Adipocyte (in vitro differentiated cells): ENCODE results near the gene ANKRD36.
"Not testable (repeated sequence)": the region's sequence is repeated elsewhere in the genome, so short reads cannot be mapped to it uniquely, and the experiment has no call there.

ENCODE experiments used
- DNase-seq: peaks from one replicate; pipeline ENCODE4 v3.0.0-alpha.2; 2015; ENCODE audit warnings: low read depth
- H3K27me3 ChIP-seq: replicated peaks from 2 replicates; pipeline ENCODE4 v1.7.0; 2013; ENCODE audit warnings: mild to moderate bottlenecking, low read length, moderate library complexity; ENCODE audit not compliant: control insufficient read depth, insufficient read depth
- H3K36me3 ChIP-seq: 2 replicates; pipeline ENCODE4 v1.7.0; 2013; ENCODE audit warnings: low read length, mild to moderate bottlenecking, moderate library complexity; ENCODE audit not compliant: control insufficient read depth, insufficient read depth, severe bottlenecking
- H3K4me1 ChIP-seq: 2 replicates; pipeline ENCODE4 v1.7.0; 2013; ENCODE audit warnings: mild to moderate bottlenecking, low read length, moderate library complexity; ENCODE audit not compliant: control insufficient read depth, insufficient read depth
- H3K4me3 ChIP-seq: 2 replicates; pipeline ENCODE4 v1.7.0; 2013; ENCODE audit warnings: mild to moderate bottlenecking, low read length, moderate library complexity
- H3K9ac ChIP-seq: 2 replicates; pipeline ENCODE4 v1.7.0; 2013; ENCODE audit warnings: mild to moderate bottlenecking, low read length, moderate library complexity
- H3K9me3 ChIP-seq: 2 replicates; pipeline ENCODE4 v1.7.0; 2013; ENCODE audit warnings: mild to moderate bottlenecking, low read length, moderate library complexity; ENCODE audit not compliant: control insufficient read depth

ANKRD36 gene

GRCh38 chr2:97113050-97113881, at the start of gene ANKRD36:
Gene ANKRD36, plus strand, starts transcription at chr2:97113153. Its CDS starts 587 bp downstream, at chr2:97113740.
- H3K27me3 ChIP-seq, H3K4me1 ChIP-seq, H3K36me3 ChIP-seq, H3K9me3 ChIP-seq: not testable (repeated sequence)
- peak; percentile 88 for DNase-seq
- H3K9ac ChIP-seq, result peak within 1 kb of the TSS; percentile 92
- peak within 1 kb of the TSS; percentile 86 for H3K4me3 ChIP-seq

- not testable (repeated sequence) for H3K9me3 ChIP-seq, DNase-seq, H3K4me3 ChIP-seq, H3K9ac ChIP-seq, H3K4me1 ChIP-seq, H3K36me3 ChIP-seq
- peaks cover 12% of the 10 kb centered on the region for H3K27me3 ChIP-seq
These were observed 46.9 kb upstream of the ANKRD36 start for GRCh38 chr2:97066030-97066429.

GRCh38 chr2:97067279-97068004, 45.5 kb upstream of the ANKRD36 start:
- H3K9me3 ChIP-seq, result peaks cover 8% of the 10 kb centered on the region
- H3K9ac ChIP-seq, result no peak overlapping the region
- no peak overlapping the region for H3K4me3 ChIP-seq
- peak; percentile 1 for DNase-seq
- no peaks in the 10 kb centered on the region for H3K36me3 ChIP-seq
- H3K27me3 ChIP-seq, result peaks cover 12% of the 10 kb centered on the region
- no peaks in the 10 kb centered on the region for H3K4me1 ChIP-seq

- peaks cover 12% of the 10 kb centered on the region for H3K27me3 ChIP-seq
- peaks cover 8% of the 10 kb centered on the region for H3K9me3 ChIP-seq
- no peak for DNase-seq
- no peaks in the 10 kb centered on the region for H3K4me1 ChIP-seq
- H3K9ac ChIP-seq, result no peak overlapping the region
- no peaks in the 10 kb centered on the region for H3K36me3 ChIP-seq
- H3K4me3 ChIP-seq, result no peak overlapping the region
These were observed 44.9 kb upstream of the ANKRD36 start for GRCh38 chr2:97068074-97068473.

- not testable (repeated sequence) for H3K9me3 ChIP-seq, H3K4me1 ChIP-seq, H3K9ac ChIP-seq, H3K36me3 ChIP-seq, H3K4me3 ChIP-seq, DNase-seq
- H3K27me3 ChIP-seq, result peaks cover 12% of the 10 kb centered on the region
These were observed 44.2 kb upstream of the ANKRD36 start for GRCh38 chr2:97068722-97069121.

- not testable (repeated sequence) for H3K9ac ChIP-seq, H3K36me3 ChIP-seq, H3K4me1 ChIP-seq, DNase-seq, H3K4me3 ChIP-seq, H3K9me3 ChIP-seq
- H3K27me3 ChIP-seq, result peaks cover 12% of the 10 kb centered on the region
These were observed 42.0 kb upstream of the ANKRD36 start for GRCh38 chr2:97070915-97071314.

GRCh38 chr2:97077213-97077612, 35.7 kb upstream of the ANKRD36 start:
- H3K36me3 ChIP-seq, H3K4me3 ChIP-seq, H3K27me3 ChIP-seq, H3K9me3 ChIP-seq, DNase-seq, H3K9ac ChIP-seq, H3K4me1 ChIP-seq: not testable (repeated sequence)

GRCh38 chr2:97080855-97081254, 32.1 kb upstream of the ANKRD36 start:
- not testable (repeated sequence) for H3K27me3 ChIP-seq, H3K36me3 ChIP-seq, H3K9ac ChIP-seq, DNase-seq, H3K4me3 ChIP-seq, H3K4me1 ChIP-seq, H3K9me3 ChIP-seq

- H3K36me3 ChIP-seq, H3K9ac ChIP-seq, H3K27me3 ChIP-seq, DNase-seq, H3K4me1 ChIP-seq, H3K9me3 ChIP-seq, H3K4me3 ChIP-seq: not testable (repeated sequence)
These were observed 30.7 kb upstream of the ANKRD36 start for GRCh38 chr2:97082206-97082605.

GRCh38 chr2:97083516-97083915, 29.4 kb upstream of the ANKRD36 start:
- not testable (repeated sequence) for H3K4me1 ChIP-seq, H3K4me3 ChIP-seq, H3K9ac ChIP-seq, H3K36me3 ChIP-seq, DNase-seq, H3K9me3 ChIP-seq, H3K27me3 ChIP-seq

- H3K9ac ChIP-seq, H3K36me3 ChIP-seq, H3K9me3 ChIP-seq, H3K4me1 ChIP-seq, H3K27me3 ChIP-seq, DNase-seq, H3K4me3 ChIP-seq: not testable (repeated sequence)
These were observed 27.9 kb upstream of the ANKRD36 start for GRCh38 chr2:97085093-97085492.
